ENCODE data around the gene BICDL2. TPM values are rescaled to one million over a fixed set of nuclear protein-coding genes. Genes with fewer than 3 reads are reported as not detected.
"Not testable (repeated sequence)": the region's sequence is repeated elsewhere in the genome, so short reads cannot be mapped to it uniquely, and the experiment has no call there.

Gene BICDL2, protein sequence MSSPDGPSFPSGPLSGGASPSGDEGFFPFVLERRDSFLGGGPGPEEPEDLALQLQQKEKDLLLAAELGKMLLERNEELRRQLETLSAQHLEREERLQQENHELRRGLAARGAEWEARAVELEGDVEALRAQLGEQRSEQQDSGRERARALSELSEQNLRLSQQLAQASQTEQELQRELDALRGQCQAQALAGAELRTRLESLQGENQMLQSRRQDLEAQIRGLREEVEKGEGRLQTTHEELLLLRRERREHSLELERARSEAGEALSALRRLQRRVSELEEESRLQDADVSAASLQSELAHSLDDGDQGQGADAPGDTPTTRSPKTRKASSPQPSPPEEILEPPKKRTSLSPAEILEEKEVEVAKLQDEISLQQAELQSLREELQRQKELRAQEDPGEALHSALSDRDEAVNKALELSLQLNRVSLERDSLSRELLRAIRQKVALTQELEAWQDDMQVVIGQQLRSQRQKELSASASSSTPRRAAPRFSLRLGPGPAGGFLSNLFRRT
- not detected for total RNA-seq

GRCh38 chr16:3036726-3037315, at the start of gene BICDL2:
BICDL2 (minus strand) TSS chr16:3036944; CDS start chr16:3035496, 1,448 bp downstream.
- H3K4me3 ChIP-seq: peak within 1 kb of the TSS in 1 of 2 donors; percentile 10
- no peak for DNase-seq (ENCODE audit: low spot score in 2 of 2)
- H3K9me3 ChIP-seq: no peaks in the 10 kb centered on the region
- H3K27me3 ChIP-seq: peaks cover 32% of the 10 kb centered on the region
- intact Hi-C loops (cut with DNase I): no loop called here
- H3K27ac ChIP-seq: no peak within 1 kb of the TSS
- TF ChIP-seq, protein P1, sequence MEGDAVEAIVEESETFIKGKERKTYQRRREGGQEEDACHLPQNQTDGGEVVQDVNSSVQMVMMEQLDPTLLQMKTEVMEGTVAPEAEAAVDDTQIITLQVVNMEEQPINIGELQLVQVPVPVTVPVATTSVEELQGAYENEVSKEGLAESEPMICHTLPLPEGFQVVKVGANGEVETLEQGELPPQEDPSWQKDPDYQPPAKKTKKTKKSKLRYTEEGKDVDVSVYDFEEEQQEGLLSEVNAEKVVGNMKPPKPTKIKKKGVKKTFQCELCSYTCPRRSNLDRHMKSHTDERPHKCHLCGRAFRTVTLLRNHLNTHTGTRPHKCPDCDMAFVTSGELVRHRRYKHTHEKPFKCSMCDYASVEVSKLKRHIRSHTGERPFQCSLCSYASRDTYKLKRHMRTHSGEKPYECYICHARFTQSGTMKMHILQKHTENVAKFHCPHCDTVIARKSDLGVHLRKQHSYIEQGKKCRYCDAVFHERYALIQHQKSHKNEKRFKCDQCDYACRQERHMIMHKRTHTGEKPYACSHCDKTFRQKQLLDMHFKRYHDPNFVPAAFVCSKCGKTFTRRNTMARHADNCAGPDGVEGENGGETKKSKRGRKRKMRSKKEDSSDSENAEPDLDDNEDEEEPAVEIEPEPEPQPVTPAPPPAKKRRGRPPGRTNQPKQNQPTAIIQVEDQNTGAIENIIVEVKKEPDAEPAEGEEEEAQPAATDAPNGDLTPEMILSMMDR (IDR thresholded peaks at IDR 0.05): no peak
- H3K4me1 ChIP-seq: no peaks in the 10 kb centered on the region
- H3K36me3 ChIP-seq: no peaks in the 10 kb centered on the region

GRCh38 chr16:3085868-3086595, 49.3 kb upstream of the BICDL2 start:
- Histone ChIP-seq H3K4me1 (no peaks in the 10 kb centered on the region), H3K9me3 (no peaks in the 10 kb centered on the region), H3K36me3 (no peaks in the 10 kb centered on the region), H3K27ac (no peak overlapping the region), H3K4me3 (peak overlapping the region; percentile 16 to 41), H3K27me3 (no peaks in the 10 kb centered on the region)
- intact Hi-C loops (cut with DNase I): no loop called here
- no peak for DNase-seq (ENCODE audit: low spot score in 2 of 2)
- TF ChIP-seq, protein P1 (IDR thresholded peaks at IDR 0.05): no peak

DNA sequence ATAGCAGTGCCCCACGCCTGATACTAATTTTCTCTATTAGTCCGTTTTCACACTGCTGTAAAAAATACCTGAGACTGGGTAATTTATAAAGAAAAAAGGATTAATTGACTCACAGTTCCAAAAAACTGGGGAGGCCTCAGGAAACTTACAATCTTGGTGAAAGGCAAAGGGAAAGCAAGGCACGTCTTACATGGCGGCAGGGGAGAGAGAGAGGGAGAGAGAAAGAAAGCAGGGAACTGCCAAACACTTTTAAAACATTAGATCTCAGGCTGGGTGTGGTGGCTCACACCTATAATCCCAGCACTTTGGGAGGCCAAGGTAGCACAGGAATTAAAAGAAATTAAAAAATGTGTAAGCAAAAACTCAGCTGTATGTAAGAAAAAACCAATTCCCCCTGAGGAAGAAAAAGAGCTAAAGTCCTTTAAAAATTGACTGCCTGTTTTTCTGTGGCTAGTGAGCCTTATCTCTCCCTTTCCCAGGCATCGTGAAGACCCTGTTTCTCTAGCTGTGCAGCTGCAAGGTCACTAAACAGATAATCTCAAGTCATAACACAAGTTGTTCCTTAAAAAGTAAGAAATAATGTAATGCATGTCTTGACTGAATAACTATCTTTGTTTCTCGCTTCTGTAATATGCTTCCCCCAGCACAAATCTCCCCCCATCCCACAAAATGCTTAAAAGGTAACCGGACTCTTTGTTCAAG, 48.4 kb upstream of the BICDL2 start:
- Histone ChIP-seq H3K4me1 (no peaks in the 10 kb centered on the region), H3K27me3 (no peaks in the 10 kb centered on the region), H3K4me3 (no peak overlapping the region), H3K27ac (no peak overlapping the region), H3K9me3 (no peaks in the 10 kb centered on the region), H3K36me3 (no peaks in the 10 kb centered on the region)
- DNase-seq (ENCODE audit: low spot score in 2 of 2): no peak
- intact Hi-C loops (cut with DNase I): no loop called here
- TF ChIP-seq, protein P1 (IDR thresholded peaks at IDR 0.05): no peak

GRCh38 chr16:3084491-3084890, 47.7 kb upstream of the BICDL2 start:
- Histone ChIP-seq H3K36me3 (no peaks in the 10 kb centered on the region), H3K4me1 (no peaks in the 10 kb centered on the region), H3K27ac (no peak overlapping the region), H3K9me3 (no peaks in the 10 kb centered on the region), H3K27me3 (no peaks in the 10 kb centered on the region), H3K4me3 (no peak overlapping the region)
- TF ChIP-seq, protein P1 (IDR thresholded peaks at IDR 0.05): no peak
- intact Hi-C loops (cut with DNase I): no loop called here
- no peak for DNase-seq (ENCODE audit: low spot score in 2 of 2)

DNA sequence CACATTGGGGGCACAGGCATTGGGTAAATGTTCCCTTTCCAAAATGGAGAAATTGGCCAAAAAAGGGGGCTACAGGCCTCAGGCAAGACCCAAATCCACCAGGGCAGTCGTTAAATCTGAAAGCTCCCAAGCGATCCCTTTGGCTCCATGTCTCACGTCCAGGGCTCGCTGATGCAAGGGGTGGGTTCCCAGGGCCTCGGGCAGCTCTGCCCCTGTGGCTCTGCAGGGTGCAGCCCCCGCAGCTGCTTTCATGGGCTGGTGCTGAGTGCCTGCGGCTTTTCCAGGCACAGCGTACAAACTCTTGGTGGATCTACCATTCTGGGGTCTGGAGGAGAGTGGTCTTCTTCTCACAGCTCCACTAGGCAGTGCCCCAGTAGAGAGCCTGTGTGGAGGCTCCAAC, 46.7 kb upstream of the BICDL2 start:
- H3K27ac ChIP-seq; H3K27me3 ChIP-seq; DNase-seq (ENCODE audit: low spot score in 2 of 2); H3K36me3 ChIP-seq; H3K4me3 ChIP-seq; H3K4me1 ChIP-seq; H3K9me3 ChIP-seq; intact Hi-C loops (cut with DNase I): not testable (repeated sequence)

DNA sequence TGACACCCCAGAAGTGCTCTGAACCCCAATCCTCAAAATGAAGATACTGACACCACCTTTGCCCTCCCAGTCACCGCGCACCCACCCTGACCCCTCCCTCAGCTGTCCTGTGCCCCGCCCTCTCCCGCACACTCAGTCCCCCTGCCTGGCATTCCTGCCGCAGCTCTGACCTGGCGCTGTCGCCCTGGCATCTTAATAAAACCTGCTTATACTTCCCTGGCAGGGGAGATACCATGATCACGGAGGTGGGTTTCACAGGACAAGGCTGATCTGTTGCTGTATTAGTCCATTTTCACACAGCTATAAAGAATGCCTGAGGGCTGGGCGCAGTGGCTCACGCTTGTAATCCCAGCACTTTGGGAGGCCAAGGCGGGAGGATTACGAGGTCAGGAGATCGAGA, 45.2 kb upstream of the BICDL2 start:
- H3K27ac ChIP-seq; intact Hi-C loops (cut with DNase I); H3K4me3 ChIP-seq: not testable (repeated sequence)

More for the DNA sequence above, 45.2 kb upstream of the BICDL2 start:
- H3K27me3 ChIP-seq; H3K4me1 ChIP-seq; H3K36me3 ChIP-seq; H3K9me3 ChIP-seq; DNase-seq (ENCODE audit: low spot score in 2 of 2): not testable (repeated sequence)

Measured in ascending aorta (tissue), 2 donors.